GM12892 (cell line): ENCODE measurements around the gene INO80C.

Experiments used
- POLR2A ChIP-seq: IDR thresholded peaks from 2 replicates; pipeline ENCODE4 v1.6.1; 2011; ENCODE audit warnings: low read depth, low read length, control low read depth
- POLR2AphosphoS5 ChIP-seq: IDR thresholded peaks from 2 replicates; pipeline ENCODE4 v1.6.1; 2011; ENCODE audit warnings: low read depth, low read length, control low read depth
- TAF1 ChIP-seq: IDR thresholded peaks from 2 replicates; pipeline ENCODE4 v1.6.1; 2011; ENCODE audit warnings: low read depth, mild to moderate bottlenecking, control low read depth, low read length, borderline replicate concordance

- TF ChIP-seq TAF1, result no peak
- TF ChIP-seq POLR2A, result no peak
- no peak for TF ChIP-seq POLR2AphosphoS5
These were observed 79.2 kb downstream of the INO80C start for GRCh38 chr18:35418610-35419009.
